GM20000 (cell line): ENCODE measurements around the gene POLD3.
"Not testable (repeated sequence)": the region's sequence is repeated elsewhere in the genome, so short reads cannot be mapped to it uniquely, and the experiment has no call there.

ENCODE experiments used
- DNase-seq: peaks from one replicate; pipeline ENCODE4 v3.0.0; 2012; ENCODE audit warnings: low spot score
- TF ChIP-seq, protein P1 (sequence below): IDR thresholded peaks from 2 replicates; pipeline ENCODE4 v1.5.1; 2012; ENCODE audit warnings: mild to moderate bottlenecking, control low read depth; ENCODE audit errors: extremely low read depth, missing control alignments

POLD3 gene

GRCh38 chr11:74583024-74583624 lies 9.3 kb upstream of the POLD3 start:
- DNase-seq, result no peak
- TF ChIP-seq, protein P1, sequence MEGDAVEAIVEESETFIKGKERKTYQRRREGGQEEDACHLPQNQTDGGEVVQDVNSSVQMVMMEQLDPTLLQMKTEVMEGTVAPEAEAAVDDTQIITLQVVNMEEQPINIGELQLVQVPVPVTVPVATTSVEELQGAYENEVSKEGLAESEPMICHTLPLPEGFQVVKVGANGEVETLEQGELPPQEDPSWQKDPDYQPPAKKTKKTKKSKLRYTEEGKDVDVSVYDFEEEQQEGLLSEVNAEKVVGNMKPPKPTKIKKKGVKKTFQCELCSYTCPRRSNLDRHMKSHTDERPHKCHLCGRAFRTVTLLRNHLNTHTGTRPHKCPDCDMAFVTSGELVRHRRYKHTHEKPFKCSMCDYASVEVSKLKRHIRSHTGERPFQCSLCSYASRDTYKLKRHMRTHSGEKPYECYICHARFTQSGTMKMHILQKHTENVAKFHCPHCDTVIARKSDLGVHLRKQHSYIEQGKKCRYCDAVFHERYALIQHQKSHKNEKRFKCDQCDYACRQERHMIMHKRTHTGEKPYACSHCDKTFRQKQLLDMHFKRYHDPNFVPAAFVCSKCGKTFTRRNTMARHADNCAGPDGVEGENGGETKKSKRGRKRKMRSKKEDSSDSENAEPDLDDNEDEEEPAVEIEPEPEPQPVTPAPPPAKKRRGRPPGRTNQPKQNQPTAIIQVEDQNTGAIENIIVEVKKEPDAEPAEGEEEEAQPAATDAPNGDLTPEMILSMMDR, result no peak

DNA sequence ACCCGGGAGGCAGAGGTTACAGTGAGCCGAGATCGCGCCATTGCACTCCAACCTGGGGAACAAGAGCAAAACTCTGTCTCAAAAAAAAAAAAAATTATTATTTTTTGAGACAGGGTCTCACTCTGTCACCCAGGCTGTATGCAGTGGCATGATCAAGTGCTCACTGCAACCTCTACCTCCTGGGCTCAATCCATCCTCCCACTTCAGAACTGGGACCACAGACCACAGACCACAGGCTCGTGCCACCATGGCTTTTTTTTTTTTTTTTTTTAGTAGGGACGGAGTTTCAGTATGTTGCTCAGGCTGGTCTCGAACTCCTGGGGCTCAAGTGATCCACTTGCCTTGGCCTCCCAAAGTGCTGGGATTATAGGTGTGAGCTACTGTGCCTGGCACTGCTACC lies 1.9 kb upstream of the POLD3 start:
- not testable (repeated sequence) for DNase-seq

GRCh38 chr11:74592063-74592440 lies 330 bp upstream of the POLD3 start:
- no peak for DNase-seq
- TF ChIP-seq, protein P1, result no peak

DNA sequence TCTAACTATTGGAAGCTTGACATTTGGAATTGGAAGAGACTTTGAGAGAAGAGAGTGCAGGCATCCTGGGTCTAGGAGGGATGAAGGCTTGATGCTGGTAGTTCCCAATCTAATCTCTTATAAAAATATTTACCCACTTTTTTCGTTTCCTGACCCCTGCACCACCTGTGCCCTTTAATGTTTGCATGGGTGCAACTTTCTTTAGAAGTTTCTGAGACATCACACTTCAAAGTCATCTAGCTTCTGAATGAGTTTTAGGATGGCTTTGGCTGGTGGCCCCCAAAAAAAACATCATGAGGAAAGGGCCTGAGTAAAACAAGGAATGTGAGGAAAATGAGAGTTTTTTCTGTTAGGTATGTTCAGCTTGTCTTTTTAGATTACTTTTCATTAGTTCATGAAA lies 1.1 kb downstream of the POLD3 start:
- no peak for DNase-seq
- TF ChIP-seq, protein P1, result no peak

GRCh38 chr11:74602637-74603556 lies 10.5 kb downstream of the POLD3 start:
- TF ChIP-seq, protein P1, result no peak

GRCh38 chr11:74603845-74604244 lies 11.5 kb downstream of the POLD3 start:
- DNase-seq, result no peak
- TF ChIP-seq, protein P1, result no peak

More at GRCh38 chr11:74602637-74603556, 10.5 kb downstream of the POLD3 start:
- DNase-seq, result no peak

DNA sequence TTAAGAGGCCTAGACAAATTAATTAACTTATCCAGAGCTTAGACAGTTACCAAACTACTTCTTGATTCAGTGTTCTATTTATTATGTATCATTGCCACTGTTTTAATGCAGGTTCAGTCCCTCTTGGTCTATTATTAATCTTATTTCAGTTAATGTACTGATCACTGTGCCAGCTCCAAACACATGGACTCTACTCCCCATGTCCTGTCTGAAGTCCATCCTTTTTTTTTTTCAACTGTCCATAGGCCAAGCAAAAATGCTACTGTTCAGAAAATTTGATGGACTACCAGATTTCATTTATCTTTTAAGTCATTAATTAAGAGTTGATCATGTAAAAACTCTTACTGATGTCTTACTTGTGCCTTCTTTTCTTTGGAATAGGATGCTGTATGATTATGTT lies 11.9 kb downstream of the POLD3 start:
- DNase-seq, result no peak
- TF ChIP-seq, protein P1, result no peak

DNA sequence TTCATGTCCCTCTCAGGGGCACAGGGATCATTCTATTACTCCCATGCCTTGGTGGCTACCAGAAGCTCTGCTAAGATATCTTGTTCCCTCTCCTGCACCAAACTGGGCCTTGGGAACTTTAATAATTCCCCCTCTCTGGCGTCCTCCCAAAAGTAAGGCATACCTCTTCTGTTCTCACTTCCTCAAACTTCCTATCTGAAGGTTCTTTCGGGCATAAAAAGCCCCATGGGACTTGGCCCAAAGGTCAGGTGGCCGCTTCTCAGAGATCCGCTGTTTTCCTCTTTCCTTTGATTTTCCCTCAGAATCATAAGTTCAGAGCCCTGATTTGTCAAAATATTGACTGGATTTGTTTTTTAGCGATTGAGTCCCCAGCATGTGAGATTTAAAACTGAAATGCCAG lies 13.0 kb downstream of the POLD3 start:
- TF ChIP-seq, protein P1, result no peak
- DNase-seq, result no peak
